ENCODE data around the gene EFNA5.

EFNA5 gene

DNA sequence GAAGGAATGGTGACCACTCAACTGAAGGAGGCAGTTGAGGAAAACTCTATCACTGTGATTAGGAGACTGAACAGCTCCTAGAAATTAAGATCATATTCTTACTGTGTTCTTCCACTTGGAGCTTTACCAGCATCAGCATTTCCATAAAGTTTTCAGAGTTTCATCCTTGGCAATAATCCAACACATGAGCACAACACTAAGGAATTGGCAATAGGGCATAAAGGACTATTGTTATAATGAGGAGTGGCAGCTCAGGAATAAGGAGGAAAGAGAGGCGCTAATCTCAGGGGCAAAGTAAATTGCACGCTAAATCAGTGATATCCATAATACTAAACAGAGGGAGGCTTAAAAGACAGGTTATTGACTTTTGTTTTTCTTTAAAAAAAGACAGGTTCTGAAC is 338.9 kb downstream of the EFNA5 start:
- peak; percentile 4 for DNase-seq (ENCODE audit: low read depth, low spot score)
- TF ChIP-seq, protein P1, sequence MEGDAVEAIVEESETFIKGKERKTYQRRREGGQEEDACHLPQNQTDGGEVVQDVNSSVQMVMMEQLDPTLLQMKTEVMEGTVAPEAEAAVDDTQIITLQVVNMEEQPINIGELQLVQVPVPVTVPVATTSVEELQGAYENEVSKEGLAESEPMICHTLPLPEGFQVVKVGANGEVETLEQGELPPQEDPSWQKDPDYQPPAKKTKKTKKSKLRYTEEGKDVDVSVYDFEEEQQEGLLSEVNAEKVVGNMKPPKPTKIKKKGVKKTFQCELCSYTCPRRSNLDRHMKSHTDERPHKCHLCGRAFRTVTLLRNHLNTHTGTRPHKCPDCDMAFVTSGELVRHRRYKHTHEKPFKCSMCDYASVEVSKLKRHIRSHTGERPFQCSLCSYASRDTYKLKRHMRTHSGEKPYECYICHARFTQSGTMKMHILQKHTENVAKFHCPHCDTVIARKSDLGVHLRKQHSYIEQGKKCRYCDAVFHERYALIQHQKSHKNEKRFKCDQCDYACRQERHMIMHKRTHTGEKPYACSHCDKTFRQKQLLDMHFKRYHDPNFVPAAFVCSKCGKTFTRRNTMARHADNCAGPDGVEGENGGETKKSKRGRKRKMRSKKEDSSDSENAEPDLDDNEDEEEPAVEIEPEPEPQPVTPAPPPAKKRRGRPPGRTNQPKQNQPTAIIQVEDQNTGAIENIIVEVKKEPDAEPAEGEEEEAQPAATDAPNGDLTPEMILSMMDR (IDR thresholded peaks at IDR 0.05; ENCODE audit: low read depth, low read length) = no peak
- no peak overlapping the region for H3K4me3 ChIP-seq (ENCODE audit: low read depth, low read length)
- in situ Hi-C loops (cut with HindIII; ENCODE audit: low sequenced_read_pairs) = no loop called here

DNA sequence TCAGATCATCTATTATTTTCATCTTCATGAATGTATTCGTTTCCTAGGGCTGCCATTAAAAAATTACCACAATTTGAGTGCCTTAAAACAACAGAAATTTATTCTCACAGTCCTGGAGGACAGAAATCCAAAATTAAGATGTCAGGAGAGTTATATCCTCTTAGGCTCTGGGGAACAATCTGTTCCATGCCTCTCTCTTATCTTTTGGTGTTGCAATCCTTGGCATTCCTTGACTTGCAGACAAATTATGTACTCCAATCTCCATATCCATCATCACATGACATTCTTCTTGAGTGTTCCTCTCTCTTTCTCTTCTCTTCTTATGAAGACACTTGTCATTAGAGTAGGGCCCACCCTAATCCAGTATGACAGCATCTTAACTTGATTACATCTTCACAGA is 339.4 kb downstream of the EFNA5 start:
- TF ChIP-seq, protein P1 (IDR thresholded peaks at IDR 0.05; ENCODE audit: low read depth, low read length) = no peak
- DNase-seq (ENCODE audit: low read depth, low spot score) = no peak
- in situ Hi-C loops (cut with HindIII; ENCODE audit: low sequenced_read_pairs) = no loop called here
- H3K4me3 ChIP-seq (ENCODE audit: low read depth, low read length) = no peak overlapping the region

DNA sequence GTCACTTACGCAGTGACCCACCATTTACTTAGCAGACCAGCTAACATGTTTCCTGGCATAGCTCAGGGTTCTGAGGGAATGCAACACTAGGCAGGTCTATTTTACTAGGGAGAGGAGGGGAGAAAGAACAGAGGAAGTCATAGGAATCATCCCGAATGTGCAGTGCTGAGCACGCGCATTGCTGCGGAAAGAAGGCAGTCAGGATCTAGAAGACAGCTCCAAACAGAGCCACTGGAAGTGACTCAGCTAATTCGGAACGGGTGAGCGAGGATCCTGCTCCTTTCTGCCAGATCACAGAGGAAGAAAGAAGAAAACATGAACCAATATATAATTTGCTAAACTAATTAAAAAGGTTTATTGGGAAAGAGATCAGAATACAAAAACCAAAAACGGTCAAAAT is 339.8 kb downstream of the EFNA5 start:
- TF ChIP-seq, protein P1 (IDR thresholded peaks at IDR 0.05; ENCODE audit: low read depth, low read length) = no peak
- no peak overlapping the region for H3K4me3 ChIP-seq (ENCODE audit: low read depth, low read length)
- in situ Hi-C loops (cut with HindIII; ENCODE audit: low sequenced_read_pairs) = no loop called here
- DNase-seq (ENCODE audit: low read depth, low spot score) = no peak

DNA sequence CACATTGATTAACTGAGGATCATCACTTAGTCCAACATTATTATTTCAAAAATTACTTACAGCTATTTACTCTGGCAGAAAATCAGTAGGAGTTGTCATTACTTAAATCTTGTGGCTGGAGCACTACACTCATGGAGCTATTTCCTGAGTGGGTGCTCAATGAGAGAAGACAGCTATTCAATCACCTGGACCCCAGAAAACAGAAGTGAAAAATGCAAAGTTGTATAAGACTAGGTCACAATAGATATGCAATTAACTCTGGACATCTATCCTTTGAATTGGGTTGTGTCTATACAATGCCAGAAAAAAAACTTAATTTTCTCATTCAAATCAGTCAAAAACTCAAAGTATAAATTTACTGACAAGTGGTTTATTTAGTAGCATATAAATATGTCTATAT is 340.9 kb downstream of the EFNA5 start:
- TF ChIP-seq, protein P1 (IDR thresholded peaks at IDR 0.05; ENCODE audit: low read depth, low read length) = no peak
- no peak for DNase-seq (ENCODE audit: low read depth, low spot score)
- no peak overlapping the region for H3K4me3 ChIP-seq (ENCODE audit: low read depth, low read length)
- in situ Hi-C loops (cut with HindIII; ENCODE audit: low sequenced_read_pairs) = no loop called here
